ENCODE data around the gene TMEM100. TPM values are rescaled to one million over a fixed set of nuclear protein-coding genes. Genes with fewer than 3 reads are reported as not detected.

The TMEM100 gene
- total and polyA plus RNA-seq, 2 donors from 2014 or later, result 0.67 to 7.2 TPM

DNA sequence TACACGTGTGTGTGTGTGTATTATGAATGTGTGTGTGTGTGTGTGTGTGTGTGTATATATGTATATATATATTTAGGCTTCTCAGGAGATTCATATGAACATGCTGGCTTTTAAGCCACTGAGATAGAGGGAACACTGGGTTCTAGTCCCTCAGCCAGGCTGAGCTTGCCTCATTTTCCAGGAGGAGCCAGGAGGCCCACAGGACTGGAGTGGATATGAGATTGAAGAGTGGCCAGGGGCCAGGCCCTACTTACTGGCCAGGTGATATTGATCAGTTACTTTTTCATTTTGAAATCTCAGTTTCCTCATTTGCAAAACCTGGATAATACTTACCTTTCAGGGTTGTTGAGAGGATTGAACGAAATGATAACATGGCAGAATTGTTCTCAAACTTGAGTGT lies 34.0 kb upstream of the TMEM100 start:
- no peak overlapping the region for H3K9ac ChIP-seq (ENCODE audit: low read length in 3 of 3)
- H3K27ac ChIP-seq (ENCODE audit: low read depth in 2 of 2, low read length in 2 of 2), result no peak overlapping the region
- H3K4me1 ChIP-seq (ENCODE audit: control insufficient read depth in 2 of 3, insufficient read depth in 2 of 3, low read depth in 1 of 3, low read length in 3 of 3), result peaks cover 0 to 6% (median 5%) of the 10 kb centered on the region in 3 donors
- intact Hi-C loops (cut with DNase I), result no loop called here
- no peak overlapping the region for H3K4me3 ChIP-seq (ENCODE audit: low read length in 3 of 3)
- TF ChIP-seq, protein P1, sequence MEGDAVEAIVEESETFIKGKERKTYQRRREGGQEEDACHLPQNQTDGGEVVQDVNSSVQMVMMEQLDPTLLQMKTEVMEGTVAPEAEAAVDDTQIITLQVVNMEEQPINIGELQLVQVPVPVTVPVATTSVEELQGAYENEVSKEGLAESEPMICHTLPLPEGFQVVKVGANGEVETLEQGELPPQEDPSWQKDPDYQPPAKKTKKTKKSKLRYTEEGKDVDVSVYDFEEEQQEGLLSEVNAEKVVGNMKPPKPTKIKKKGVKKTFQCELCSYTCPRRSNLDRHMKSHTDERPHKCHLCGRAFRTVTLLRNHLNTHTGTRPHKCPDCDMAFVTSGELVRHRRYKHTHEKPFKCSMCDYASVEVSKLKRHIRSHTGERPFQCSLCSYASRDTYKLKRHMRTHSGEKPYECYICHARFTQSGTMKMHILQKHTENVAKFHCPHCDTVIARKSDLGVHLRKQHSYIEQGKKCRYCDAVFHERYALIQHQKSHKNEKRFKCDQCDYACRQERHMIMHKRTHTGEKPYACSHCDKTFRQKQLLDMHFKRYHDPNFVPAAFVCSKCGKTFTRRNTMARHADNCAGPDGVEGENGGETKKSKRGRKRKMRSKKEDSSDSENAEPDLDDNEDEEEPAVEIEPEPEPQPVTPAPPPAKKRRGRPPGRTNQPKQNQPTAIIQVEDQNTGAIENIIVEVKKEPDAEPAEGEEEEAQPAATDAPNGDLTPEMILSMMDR (IDR thresholded peaks at IDR 0.05; ENCODE audit: borderline replicate concordance, extremely low read depth, insufficient read depth), result no peak
- no peaks in the 10 kb centered on the region for H3K27me3 ChIP-seq (ENCODE audit: control insufficient read depth, insufficient read depth, low read length)
- DNase-seq, result no peak
- FAIRE-seq, result no peak
- no peaks in the 10 kb centered on the region for H3K36me3 ChIP-seq (ENCODE audit: control insufficient read depth in 2 of 3, insufficient read depth in 3 of 3, low read length in 3 of 3)
- no peaks in the 10 kb centered on the region for H3K9me3 ChIP-seq (ENCODE audit: control insufficient read depth in 2 of 3, insufficient read depth in 1 of 3, low read length in 3 of 3)

DNA sequence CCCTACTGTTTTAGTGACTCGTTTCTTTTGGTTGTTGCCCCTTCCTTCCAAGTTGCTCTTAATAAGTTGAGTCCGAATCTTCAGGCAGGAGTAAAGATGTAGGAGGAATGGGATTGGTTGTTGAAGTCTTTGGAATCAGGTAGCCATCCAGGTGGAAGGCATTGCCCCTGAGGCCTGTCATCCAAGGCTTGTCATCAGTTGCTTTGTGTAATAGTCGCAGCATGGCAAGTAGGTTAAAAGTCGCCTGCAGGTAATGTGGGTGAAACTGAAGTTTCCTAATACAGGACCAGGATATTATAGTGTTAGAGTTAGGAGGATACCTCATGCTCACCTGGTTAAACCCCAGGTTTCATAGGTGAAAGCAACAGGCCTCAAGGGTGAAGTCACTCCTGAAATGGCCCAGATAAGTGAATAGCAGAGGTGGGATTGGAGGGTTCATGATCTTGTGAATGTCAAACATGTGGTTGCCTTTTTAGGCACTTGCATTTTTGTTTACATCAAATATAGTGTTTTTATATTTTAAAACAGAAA lies 29.1 kb upstream of the TMEM100 start:
- Histone ChIP-seq H3K27me3 (ENCODE audit: control insufficient read depth, insufficient read depth, low read length) (no peaks in the 10 kb centered on the region), H3K9me3 (ENCODE audit: control insufficient read depth in 2 of 3, insufficient read depth in 1 of 3, low read length in 3 of 3) (no peaks in the 10 kb centered on the region), H3K36me3 (ENCODE audit: control insufficient read depth in 2 of 3, insufficient read depth in 3 of 3, low read length in 3 of 3) (no peaks in the 10 kb centered on the region), H3K4me1 (ENCODE audit: control insufficient read depth in 2 of 3, insufficient read depth in 2 of 3, low read depth in 1 of 3, low read length in 3 of 3) (peaks cover 0 to 6% (median 4%) of the 10 kb centered on the region in 3 donors), H3K27ac (ENCODE audit: low read depth in 2 of 2, low read length in 2 of 2) (peak overlapping the region; percentile 42 to 79), H3K9ac (ENCODE audit: low read length in 3 of 3) (peak overlapping the region in 2 of 3 donors; percentile 52 to 80), H3K4me3 (ENCODE audit: low read length in 3 of 3) (peak overlapping the region; percentile 75 to 94 (median 76))
- intact Hi-C loops (cut with DNase I), result no loop called here
- FAIRE-seq (no peak), DNase-seq (no peak)
- TF ChIP-seq, protein P1 (IDR thresholded peaks at IDR 0.05; ENCODE audit: borderline replicate concordance, extremely low read depth, insufficient read depth), result no peak

DNA sequence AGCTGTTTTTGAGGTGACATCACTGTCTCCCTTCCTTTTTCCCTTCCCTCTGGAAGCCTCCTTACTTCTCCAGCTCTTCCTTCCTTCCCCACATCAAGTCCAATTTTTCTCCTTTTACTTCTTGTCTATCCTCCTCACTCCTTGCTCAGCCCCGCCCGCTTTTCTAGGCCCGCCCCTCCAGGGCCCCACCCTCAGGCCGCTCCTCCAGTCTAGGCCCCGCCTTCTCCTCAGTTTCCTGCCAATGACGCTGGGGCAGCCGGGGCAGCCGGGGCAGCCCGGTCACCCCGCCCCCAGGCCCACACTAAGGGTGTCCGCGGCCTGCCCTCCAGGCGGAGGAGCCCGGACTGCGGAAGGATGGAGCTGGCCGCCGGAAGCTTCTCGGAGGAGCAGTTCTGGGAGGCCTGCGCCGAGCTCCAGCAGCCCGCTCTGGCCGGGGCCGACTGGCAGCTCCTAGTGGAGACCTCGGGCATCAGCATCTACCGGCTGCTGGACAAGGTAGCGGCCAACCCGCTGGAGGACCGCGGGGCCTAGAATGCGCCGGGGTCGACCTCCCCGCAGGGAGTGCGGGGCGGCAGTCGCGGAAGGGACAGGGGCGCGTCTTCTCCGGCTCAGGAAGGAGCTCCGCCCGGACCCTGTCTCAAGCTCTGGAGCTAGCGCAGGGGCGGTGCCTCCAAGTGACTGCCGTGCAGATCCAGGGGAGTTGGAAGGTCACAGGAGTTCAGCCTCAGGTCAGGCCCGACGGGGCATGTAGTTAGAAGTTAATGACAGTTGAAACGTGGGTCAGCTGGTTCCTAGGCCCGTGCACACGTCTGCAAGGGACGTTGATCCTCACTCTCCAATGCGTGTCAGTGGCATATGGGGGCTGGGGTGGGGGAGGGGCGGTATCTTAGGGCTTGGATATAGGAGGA lies 28.3 kb upstream of the TMEM100 start, which contains the start of gene PCTP:
Gene PCTP, plus strand, starts transcription at position 302 of the 908 bp plus-strand sequence. Its CDS starts 53 bp downstream, at position 355.
- Histone ChIP-seq H3K27me3 (ENCODE audit: control insufficient read depth, insufficient read depth, low read length) (no peaks in the 10 kb centered on the region), H3K9ac (ENCODE audit: low read length in 3 of 3) (peak within 1 kb of the TSS; percentile 45 to 80 (median 52)), H3K4me3 (ENCODE audit: low read length in 3 of 3) (peak within 1 kb of the TSS; percentile 75 to 94 (median 76)), H3K36me3 (ENCODE audit: control insufficient read depth in 2 of 3, insufficient read depth in 3 of 3, low read length in 3 of 3) (no peaks in the 10 kb centered on the region), H3K27ac (ENCODE audit: low read depth in 2 of 2, low read length in 2 of 2) (peak within 1 kb of the TSS; percentile 79 to 85), H3K4me1 (ENCODE audit: control insufficient read depth in 2 of 3, insufficient read depth in 2 of 3, low read depth in 1 of 3, low read length in 3 of 3) (peaks cover 0 to 6% (median 4%) of the 10 kb centered on the region in 3 donors), H3K9me3 (ENCODE audit: control insufficient read depth in 2 of 3, insufficient read depth in 1 of 3, low read length in 3 of 3) (no peaks in the 10 kb centered on the region)
- peak; percentile 94 to 98 (median 96) for DNase-seq
- peak; percentile 29 for FAIRE-seq
- TF ChIP-seq, protein P1 (IDR thresholded peaks at IDR 0.05; ENCODE audit: borderline replicate concordance, extremely low read depth, insufficient read depth), result no peak
- intact Hi-C loops (cut with DNase I), result no loop called here

All from kidney (tissue), 14 donors.